ENCODE measurements around the gene USP5. TPM values are rescaled to one million over a fixed set of nuclear protein-coding genes. Genes with fewer than 3 reads are reported as not detected.
"Not testable (repeated sequence)": the region's sequence is repeated elsewhere in the genome, so short reads cannot be mapped to it uniquely, and the experiment has no call there.

The USP5 gene
- total RNA-seq, 4 donors from 2014 or later, result 41.0 to 94.1 (median 47.1) TPM

GRCh38 chr12:6863586-6864321, 11.8 kb downstream of the USP5 start:
- no peak for DNase-seq
- no peaks in the 10 kb centered on the region for H3K27me3 ChIP-seq
- no peak overlapping the region for H3K4me3 ChIP-seq
- H3K27ac ChIP-seq, result no peak overlapping the region
- no peaks in the 10 kb centered on the region for H3K9me3 ChIP-seq
- TF ChIP-seq POLR2A (IDR thresholded peaks at IDR 0.05), result no peak
- TF ChIP-seq, protein P1, sequence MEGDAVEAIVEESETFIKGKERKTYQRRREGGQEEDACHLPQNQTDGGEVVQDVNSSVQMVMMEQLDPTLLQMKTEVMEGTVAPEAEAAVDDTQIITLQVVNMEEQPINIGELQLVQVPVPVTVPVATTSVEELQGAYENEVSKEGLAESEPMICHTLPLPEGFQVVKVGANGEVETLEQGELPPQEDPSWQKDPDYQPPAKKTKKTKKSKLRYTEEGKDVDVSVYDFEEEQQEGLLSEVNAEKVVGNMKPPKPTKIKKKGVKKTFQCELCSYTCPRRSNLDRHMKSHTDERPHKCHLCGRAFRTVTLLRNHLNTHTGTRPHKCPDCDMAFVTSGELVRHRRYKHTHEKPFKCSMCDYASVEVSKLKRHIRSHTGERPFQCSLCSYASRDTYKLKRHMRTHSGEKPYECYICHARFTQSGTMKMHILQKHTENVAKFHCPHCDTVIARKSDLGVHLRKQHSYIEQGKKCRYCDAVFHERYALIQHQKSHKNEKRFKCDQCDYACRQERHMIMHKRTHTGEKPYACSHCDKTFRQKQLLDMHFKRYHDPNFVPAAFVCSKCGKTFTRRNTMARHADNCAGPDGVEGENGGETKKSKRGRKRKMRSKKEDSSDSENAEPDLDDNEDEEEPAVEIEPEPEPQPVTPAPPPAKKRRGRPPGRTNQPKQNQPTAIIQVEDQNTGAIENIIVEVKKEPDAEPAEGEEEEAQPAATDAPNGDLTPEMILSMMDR (IDR thresholded peaks at IDR 0.05), result no peak
- H3K4me1 ChIP-seq, result peaks cover 0 to 12% (median 4%) of the 10 kb centered on the region in 4 donors
- peaks cover 0 to 71% (median 0%) of the 10 kb centered on the region in 3 donors for H3K36me3 ChIP-seq

- H3K27ac ChIP-seq, H3K9me3 ChIP-seq, DNase-seq, H3K27me3 ChIP-seq, H3K4me3 ChIP-seq: not testable (repeated sequence)
- Histone ChIP-seq H3K36me3 (peaks cover 0 to 68% (median 0%) of the 10 kb centered on the region in 3 donors), H3K4me1 (peaks cover 0 to 27% (median 8%) of the 10 kb centered on the region in 4 donors)
These were observed 13.4 kb downstream of the USP5 start for GRCh38 chr12:6865307-6865706.

DNA sequence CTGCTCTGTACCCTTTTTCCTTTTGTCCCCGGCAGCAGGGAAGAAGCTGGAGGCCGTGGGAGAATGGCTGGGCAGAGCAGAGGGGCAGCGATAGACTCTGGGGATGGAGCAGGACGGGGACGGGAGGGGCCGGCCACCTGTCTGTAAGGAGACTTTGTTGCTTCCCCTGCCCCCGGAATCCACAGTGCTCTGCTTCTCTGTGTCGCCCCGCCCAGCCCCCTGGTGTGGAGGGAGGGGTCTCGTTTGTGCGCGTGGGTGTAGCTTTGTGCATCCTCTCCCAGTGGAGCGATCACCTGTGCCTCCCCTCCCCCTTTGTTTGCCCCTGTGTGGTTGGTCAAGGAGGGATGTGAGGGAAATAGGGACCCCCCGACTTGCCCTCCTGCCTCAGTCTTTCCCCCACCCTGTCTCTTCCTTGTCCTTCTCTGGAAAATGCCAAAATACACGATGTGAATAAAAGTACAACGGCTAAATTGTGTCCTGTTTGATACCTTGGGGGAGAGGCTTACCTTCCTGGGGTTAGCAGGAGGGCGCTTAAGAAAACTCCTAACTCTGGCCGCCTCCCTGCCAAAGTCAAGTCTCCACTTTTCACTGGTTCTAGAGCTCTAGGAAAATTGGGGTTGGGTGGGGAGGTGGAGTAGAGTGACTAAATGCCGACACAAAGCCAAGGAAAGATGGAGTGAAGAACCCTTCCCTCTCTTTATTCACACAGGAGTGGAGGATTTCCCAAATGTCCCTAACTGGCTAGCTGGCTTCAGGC, 14.4 kb downstream of the USP5 start:
- H3K4me1 ChIP-seq, result peaks cover 0 to 37% (median 9%) of the 10 kb centered on the region in 4 donors
- no peaks in the 10 kb centered on the region for H3K9me3 ChIP-seq
- TF ChIP-seq POLR2A (IDR thresholded peaks at IDR 0.05), result no peak
- TF ChIP-seq, protein P1 (IDR thresholded peaks at IDR 0.05), result no peak
- H3K27ac ChIP-seq, result peak overlapping the region; percentile 96 to 100 (median 98)
- H3K36me3 ChIP-seq, result peaks cover 0 to 68% (median 0%) of the 10 kb centered on the region in 3 donors
- no peaks in the 10 kb centered on the region for H3K27me3 ChIP-seq
- H3K4me3 ChIP-seq, result peak overlapping the region; percentile 93 to 99 (median 96)
- no peak for DNase-seq

DNA sequence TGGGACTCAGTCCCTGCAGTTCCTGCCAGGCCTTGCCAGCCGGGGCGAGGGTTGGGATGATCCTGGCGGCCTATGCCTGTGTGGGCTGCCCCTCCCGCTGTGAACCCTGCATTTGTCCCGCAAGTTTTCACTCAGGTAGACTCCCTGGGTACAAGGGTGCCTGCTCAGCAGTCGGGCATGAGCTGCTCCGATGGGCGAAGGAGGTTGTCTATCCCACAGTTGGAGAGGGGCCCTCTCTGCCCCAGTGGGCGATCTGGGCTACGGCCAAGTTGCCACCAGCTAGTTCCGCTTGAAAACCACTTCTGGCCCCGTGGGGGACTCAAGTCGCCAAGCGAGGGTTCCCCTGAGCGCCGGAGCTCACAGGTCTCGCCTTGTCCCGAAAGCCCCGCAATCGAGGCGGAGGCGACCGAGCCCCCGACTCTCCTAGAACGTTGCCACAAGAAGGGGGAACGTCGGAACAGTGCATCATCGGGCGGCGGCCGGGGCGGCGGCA, 15.0 kb downstream of the USP5 start:
- DNase-seq, result no peak
- no peaks in the 10 kb centered on the region for H3K9me3 ChIP-seq
- H3K4me1 ChIP-seq, result peaks cover 0 to 43% (median 15%) of the 10 kb centered on the region in 4 donors
- no peaks in the 10 kb centered on the region for H3K27me3 ChIP-seq
- H3K4me3 ChIP-seq, result peak overlapping the region; percentile 93 to 99 (median 96)
- H3K27ac ChIP-seq, result peak overlapping the region; percentile 96 to 100 (median 98)
- TF ChIP-seq, protein P1 (IDR thresholded peaks at IDR 0.05), result no peak
- TF ChIP-seq POLR2A (IDR thresholded peaks at IDR 0.05), result no peak
- H3K36me3 ChIP-seq, result peaks cover 0 to 62% (median 0%) of the 10 kb centered on the region in 3 donors

GRCh38 chr12:6867413-6868210, 15.7 kb downstream of the USP5 start, which contains the start of gene TPI1:
TSS of gene TPI1 (plus strand) at chr12:6867531. CDS start at chr12:6867567, 36 bp downstream.
- H3K4me3 ChIP-seq, result peak within 1 kb of the TSS; percentile 93 to 99 (median 96)
- peak; percentile 99 for TF ChIP-seq POLR2A (IDR thresholded peaks at IDR 0.05)
- TF ChIP-seq, protein P1 (IDR thresholded peaks at IDR 0.05), result no peak
- peak within 1 kb of the TSS; percentile 96 to 100 (median 98) for H3K27ac ChIP-seq
- no peaks in the 10 kb centered on the region for H3K27me3 ChIP-seq
- peaks cover 0 to 46% (median 17%) of the 10 kb centered on the region in 4 donors for H3K4me1 ChIP-seq
- H3K9me3 ChIP-seq, result no peaks in the 10 kb centered on the region
- H3K36me3 ChIP-seq, result peaks cover 0 to 58% (median 0%) of the 10 kb centered on the region in 3 donors
- peak; percentile 85 to 94 (median 92) for DNase-seq

All from Peyer's patch (tissue), 4 donors.